Measurements from ENCODE around the gene RAB3B. TPM values are rescaled to one million over a fixed set of nuclear protein-coding genes. Genes with fewer than 3 reads are reported as not detected.

Gene RAB3B
- total and polyA plus RNA-seq, 9 of the 15 experiments (the other 6 are each of a cell fraction or from before 2014, with no cell fraction given) = 0.07 to 0.47 (median 0.27) TPM

DNA sequence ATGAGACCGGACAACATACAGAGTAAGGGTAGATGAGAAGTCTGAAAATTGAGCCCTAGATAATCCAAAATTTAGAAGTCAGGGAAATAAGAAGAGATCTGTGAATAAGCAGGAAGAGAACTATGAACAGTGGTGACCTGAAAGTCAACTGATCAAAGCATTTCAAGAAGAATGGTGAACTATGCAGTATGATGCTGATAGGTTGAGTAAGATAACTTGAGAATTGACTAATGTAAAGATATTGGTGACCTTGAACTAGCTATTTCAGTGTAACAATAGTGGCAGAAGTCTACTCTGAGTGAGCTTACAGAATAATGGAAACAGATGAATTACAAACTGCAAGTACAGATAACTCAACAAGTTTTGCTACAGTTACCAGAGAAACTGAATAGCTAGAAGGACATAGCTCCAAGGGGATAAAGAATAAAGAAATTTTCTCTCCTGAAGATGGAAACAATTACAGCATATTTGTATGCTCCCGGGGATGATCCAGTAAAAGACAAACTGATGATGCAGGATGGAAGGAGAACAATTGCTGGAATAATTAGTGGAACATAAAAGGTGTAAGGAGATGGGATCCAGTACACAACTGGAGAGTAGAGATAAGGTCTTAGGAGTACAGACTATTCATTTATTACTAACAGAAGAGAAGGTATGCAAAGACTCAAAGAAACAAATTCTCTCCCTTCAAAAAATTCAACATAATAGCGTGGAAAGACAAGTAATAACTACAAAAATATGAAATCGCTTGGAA, 122.8 kb downstream of the RAB3B start (continued):
- TF ChIP-seq, protein P1, sequence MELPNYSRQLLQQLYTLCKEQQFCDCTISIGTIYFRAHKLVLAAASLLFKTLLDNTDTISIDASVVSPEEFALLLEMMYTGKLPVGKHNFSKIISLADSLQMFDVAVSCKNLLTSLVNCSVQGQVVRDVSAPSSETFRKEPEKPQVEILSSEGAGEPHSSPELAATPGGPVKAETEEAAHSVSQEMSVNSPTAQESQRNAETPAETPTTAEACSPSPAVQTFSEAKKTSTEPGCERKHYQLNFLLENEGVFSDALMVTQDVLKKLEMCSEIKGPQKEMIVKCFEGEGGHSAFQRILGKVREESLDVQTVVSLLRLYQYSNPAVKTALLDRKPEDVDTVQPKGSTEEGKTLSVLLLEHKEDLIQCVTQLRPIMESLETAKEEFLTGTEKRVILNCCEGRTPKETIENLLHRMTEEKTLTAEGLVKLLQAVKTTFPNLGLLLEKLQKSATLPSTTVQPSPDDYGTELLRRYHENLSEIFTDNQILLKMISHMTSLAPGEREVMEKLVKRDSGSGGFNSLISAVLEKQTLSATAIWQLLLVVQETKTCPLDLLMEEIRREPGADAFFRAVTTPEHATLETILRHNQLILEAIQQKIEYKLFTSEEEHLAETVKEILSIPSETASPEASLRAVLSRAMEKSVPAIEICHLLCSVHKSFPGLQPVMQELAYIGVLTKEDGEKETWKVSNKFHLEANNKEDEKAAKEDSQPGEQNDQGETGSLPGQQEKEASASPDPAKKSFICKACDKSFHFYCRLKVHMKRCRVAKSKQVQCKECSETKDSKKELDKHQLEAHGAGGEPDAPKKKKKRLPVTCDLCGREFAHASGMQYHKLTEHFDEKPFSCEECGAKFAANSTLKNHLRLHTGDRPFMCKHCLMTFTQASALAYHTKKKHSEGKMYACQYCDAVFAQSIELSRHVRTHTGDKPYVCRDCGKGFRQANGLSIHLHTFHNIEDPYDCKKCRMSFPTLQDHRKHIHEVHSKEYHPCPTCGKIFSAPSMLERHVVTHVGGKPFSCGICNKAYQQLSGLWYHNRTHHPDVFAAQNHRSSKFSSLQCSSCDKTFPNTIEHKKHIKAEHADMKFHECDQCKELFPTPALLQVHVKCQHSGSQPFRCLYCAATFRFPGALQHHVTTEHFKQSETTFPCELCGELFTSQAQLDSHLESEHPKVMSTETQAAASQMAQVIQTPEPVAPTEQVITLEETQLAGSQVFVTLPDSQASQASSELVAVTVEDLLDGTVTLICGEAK (IDR thresholded peaks at IDR 0.05) = no peak
- TF ChIP-seq, protein P1 (CRISPR knock-in tag; IDR thresholded peaks at IDR 0.05) = no peak
- TF ChIP-seq CBFA2T3 (IDR thresholded peaks at IDR 0.05) (peak; percentile 60), TAL1 (IDR thresholded peaks at IDR 0.05) (peak; percentile 39; the same call in 1 of the 2 replicates), NRF1 (conservative IDR thresholded peaks at IDR 0.05 in 1 of 2, IDR thresholded peaks at IDR 0.05 in 1 of 2) (no peak), LEF1 (IDR thresholded peaks at IDR 0.05) (peak; percentile 60; the same call in 1 of the 2 replicates), ZSCAN32 (CRISPR knock-in tag; IDR thresholded peaks at IDR 0.05) (no peak), ARID2 (IDR thresholded peaks at IDR 0.05) (no peak), ARID1B (IDR thresholded peaks at IDR 0.05) (peak; percentile 64; the same call in 1 of the 2 replicates), SOX6 (IDR thresholded peaks at IDR 0.05) (peak; percentile 61; the same call in 1 of the 2 replicates), NFATC3 (IDR thresholded peaks at IDR 0.05) (0 out of 2 replicates have a peak, but pooled peaks have one; percentile 30)
- TF ChIP-seq, protein P2, sequence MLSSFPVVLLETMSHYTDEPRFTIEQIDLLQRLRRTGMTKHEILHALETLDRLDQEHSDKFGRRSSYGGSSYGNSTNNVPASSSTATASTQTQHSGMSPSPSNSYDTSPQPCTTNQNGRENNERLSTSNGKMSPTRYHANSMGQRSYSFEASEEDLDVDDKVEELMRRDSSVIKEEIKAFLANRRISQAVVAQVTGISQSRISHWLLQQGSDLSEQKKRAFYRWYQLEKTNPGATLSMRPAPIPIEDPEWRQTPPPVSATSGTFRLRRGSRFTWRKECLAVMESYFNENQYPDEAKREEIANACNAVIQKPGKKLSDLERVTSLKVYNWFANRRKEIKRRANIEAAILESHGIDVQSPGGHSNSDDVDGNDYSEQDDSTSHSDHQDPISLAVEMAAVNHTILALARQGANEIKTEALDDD (IDR thresholded peaks at IDR 0.05) = peak; percentile 79
- TF ChIP-seq, protein P3, sequence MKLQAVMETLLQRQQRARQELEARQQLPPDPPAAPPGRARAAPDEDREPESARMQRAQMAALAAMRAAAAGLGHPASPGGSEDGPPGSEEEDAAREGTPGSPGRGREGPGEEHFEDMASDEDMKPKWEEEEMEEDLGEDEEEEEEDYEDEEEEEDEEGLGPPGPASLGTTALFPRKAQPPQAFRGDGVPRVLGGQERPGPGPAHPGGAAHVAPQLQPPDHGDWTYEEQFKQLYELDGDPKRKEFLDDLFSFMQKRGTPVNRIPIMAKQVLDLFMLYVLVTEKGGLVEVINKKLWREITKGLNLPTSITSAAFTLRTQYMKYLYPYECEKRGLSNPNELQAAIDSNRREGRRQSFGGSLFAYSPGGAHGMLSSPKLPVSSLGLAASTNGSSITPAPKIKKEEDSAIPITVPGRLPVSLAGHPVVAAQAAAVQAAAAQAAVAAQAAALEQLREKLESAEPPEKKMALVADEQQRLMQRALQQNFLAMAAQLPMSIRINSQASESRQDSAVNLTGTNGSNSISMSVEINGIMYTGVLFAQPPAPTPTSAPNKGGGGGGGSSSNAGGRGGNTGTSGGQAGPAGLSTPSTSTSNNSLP (IDR thresholded peaks at IDR 0.05; ENCODE audit: borderline replicate concordance, low read depth, low read length) = 0 out of 2 replicates have a peak, but pooled peaks have one; percentile 7
- TF ChIP-seq, protein P4, sequence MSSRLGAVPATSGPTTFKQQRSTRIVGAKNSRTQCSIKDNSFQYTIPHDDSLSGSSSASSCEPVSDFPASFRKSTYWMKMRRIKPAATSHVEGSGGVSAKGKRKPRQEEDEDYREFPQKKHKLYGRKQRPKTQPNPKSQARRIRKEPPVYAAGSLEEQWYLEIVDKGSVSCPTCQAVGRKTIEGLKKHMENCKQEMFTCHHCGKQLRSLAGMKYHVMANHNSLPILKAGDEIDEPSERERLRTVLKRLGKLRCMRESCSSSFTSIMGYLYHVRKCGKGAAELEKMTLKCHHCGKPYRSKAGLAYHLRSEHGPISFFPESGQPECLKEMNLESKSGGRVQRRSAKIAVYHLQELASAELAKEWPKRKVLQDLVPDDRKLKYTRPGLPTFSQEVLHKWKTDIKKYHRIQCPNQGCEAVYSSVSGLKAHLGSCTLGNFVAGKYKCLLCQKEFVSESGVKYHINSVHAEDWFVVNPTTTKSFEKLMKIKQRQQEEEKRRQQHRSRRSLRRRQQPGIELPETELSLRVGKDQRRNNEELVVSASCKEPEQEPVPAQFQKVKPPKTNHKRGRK (tag; IDR thresholded peaks at IDR 0.05) = no peak
